Testis (tissue), 3 donors: Measurements from ENCODE around the gene KIF16B. TPM values are rescaled to one million over a fixed set of nuclear protein-coding genes. Genes with fewer than 3 reads are reported as not detected.

ENCODE experiments used
- DNase-seq: peaks from one replicate; pipeline ENCODE4 v3.0.0-alpha.2; 2019
- H3K27ac ChIP-seq, 2 donors: fragments of 200-600 bp; sonication (generic); one replicate each; pipeline ENCODE4 v1.5.1; 2019
- H3K27me3 ChIP-seq: fragments of 200-600 bp; sonication (generic); one replicate; pipeline ENCODE4 v1.5.1; 2019
- H3K36me3 ChIP-seq: fragments of 200-600 bp; sonication (generic); one replicate; pipeline ENCODE4 v1.5.1; 2017; ENCODE audit warnings: low read depth; ENCODE audit errors: missing control alignments
- H3K4me1 ChIP-seq: fragments of 200-600 bp; sonication (generic); one replicate; pipeline ENCODE4 v1.5.1; 2019
- H3K4me3 ChIP-seq, 2 donors: fragments of 200-600 bp; sonication (generic); one replicate each; pipeline ENCODE4 v1.5.1; 2017 to 2019
- H3K9me3 ChIP-seq: fragments of 200-600 bp; sonication (generic); one replicate; pipeline ENCODE4 v1.5.1; 2017
- CTCF ChIP-seq, 3 experiments: fragments of 450-650 bp in 2 of 3; fragments of 200-600 bp in 1 of 3; sonication (generic) in 1 of 3; IDR thresholded peaks; one replicate each; pipeline ENCODE4 v1.5.1; 2016 to 2019; ENCODE audit warnings: antibody characterized with exemption in 3 of 3, mild to moderate bottlenecking in 2 of 3, moderate library complexity in 1 of 3
- POLR2A ChIP-seq: fragments of 450-650 bp; IDR thresholded peaks from one replicate; pipeline ENCODE4 v1.6.1; 2017; ENCODE audit warnings: antibody characterized with exemption, mild to moderate bottlenecking, moderate library complexity
- WGBS, 2 donors: methylation state at CpG; one replicate each; pipeline ENCODE4 v1.1.5; 2018; 5-methylcytosine and 5-hydroxymethylcytosine counted together
- intact Hi-C: fragments of 100-400 bp; cut with DNase I; formaldehyde crosslinking; loops from one replicate; pipeline ENCODE4 v1.15.1; 2023; ENCODE audit warnings: low total_unique reads
- polyA plus RNA-seq: library from polyadenylated mRNA; stranded (reverse); fragments of 350-450 nt; fragmentation: Illumina TruSeq; extraction: RNeasy Lipid Tissue Mini Kit (QIAGEN cat#74804); gene quantifications from one replicate; pipeline ENCODE4 v1.2.3, GENCODE V29; 2014; ENCODE audit warnings: low read depth, low replicate concordance; ENCODE audit not compliant: insufficient read depth
- total RNA-seq, 2 donors: library from RNA; depleted of rRNA; stranded (reverse); fragments of >200 nt; gene quantifications; one replicate each; pipeline ENCODE4 v1.2.3, GENCODE V29; 2016

KIF16B gene
- total and polyA plus RNA-seq, 3 donors from 2014 or later: 10.2 to 25.5 (median 22.3) TPM

GRCh38 chr20:16531485-16531884, 41.8 kb downstream of the KIF16B start:
- Histone ChIP-seq H3K27ac (no peak overlapping the region), H3K36me3 (no peaks in the 10 kb centered on the region), H3K4me3 (no peak overlapping the region), H3K4me1 (no peaks in the 10 kb centered on the region), H3K9me3 (no peaks in the 10 kb centered on the region), H3K27me3 (no peaks in the 10 kb centered on the region)
- TF ChIP-seq POLR2A (no peak), CTCF (IDR thresholded peaks at IDR 0.05) (no peak)
- no peak for DNase-seq
- WGBS, 2 donors: 96% methylated on average over 8 of the region's 8 CpGs
- intact Hi-C loops: no loop called here

GRCh38 chr20:16530201-16530681, 43.0 kb downstream of the KIF16B start:
- WGBS, 2 donors: 87 to 95% methylated on average over 14 to 15 of the region's 15 CpGs
- H3K27me3 ChIP-seq: no peaks in the 10 kb centered on the region
- intact Hi-C loops: no loop called here
- TF ChIP-seq CTCF (IDR thresholded peaks at IDR 0.05) (no peak), POLR2A (no peak)
- no peaks in the 10 kb centered on the region for H3K9me3 ChIP-seq
- no peaks in the 10 kb centered on the region for H3K36me3 ChIP-seq
- H3K27ac ChIP-seq: no peak overlapping the region
- H3K4me1 ChIP-seq: no peaks in the 10 kb centered on the region
- H3K4me3 ChIP-seq: no peak overlapping the region
- DNase-seq: no peak

- intact Hi-C loops: no loop called here
- no peaks in the 10 kb centered on the region for H3K4me1 ChIP-seq
- H3K9me3 ChIP-seq: no peaks in the 10 kb centered on the region
- TF ChIP-seq POLR2A: no peak
- no peak for TF ChIP-seq CTCF (IDR thresholded peaks at IDR 0.05)
- no peaks in the 10 kb centered on the region for H3K27me3 ChIP-seq
- DNase-seq: peak; percentile 43
- H3K4me3 ChIP-seq: no peak overlapping the region
- no peak overlapping the region for H3K27ac ChIP-seq
- 57 to 61% methylated on average over 5 of the region's 5 CpGs for WGBS, 2 donors
- no peaks in the 10 kb centered on the region for H3K36me3 ChIP-seq
These were observed 45.2 kb downstream of the KIF16B start for GRCh38 chr20:16528078-16528477.

- intact Hi-C loops: no loop called here
- no peak overlapping the region for H3K4me3 ChIP-seq
- no peaks in the 10 kb centered on the region for H3K36me3 ChIP-seq
- 90 to 97% methylated on average over 3 of the region's 3 CpGs for WGBS, 2 donors
- no peak for DNase-seq
- TF ChIP-seq CTCF (IDR thresholded peaks at IDR 0.05): no peak
- TF ChIP-seq POLR2A: no peak
- H3K9me3 ChIP-seq: no peaks in the 10 kb centered on the region
- H3K27ac ChIP-seq: no peak overlapping the region
- no peaks in the 10 kb centered on the region for H3K4me1 ChIP-seq
- no peaks in the 10 kb centered on the region for H3K27me3 ChIP-seq
These were observed 45.8 kb downstream of the KIF16B start for GRCh38 chr20:16527438-16527837.
